Astrocyte (in vitro differentiated cells and primary cell): ENCODE measurements around the gene ZNF407.

Experiments
- EZH2 ChIP-seq: IDR thresholded peaks from 2 replicates; pipeline ENCODE4 v1.6.1; 2012; ENCODE audit warnings: mild to moderate bottlenecking, low read length, inconsistent platforms; ENCODE audit not compliant: insufficient read depth
- TF ChIP-seq, protein P1 (sequence below): IDR thresholded peaks from 2 replicates; pipeline ENCODE4 v1.5.1; 2011; ENCODE audit warnings: low read depth, mild to moderate bottlenecking, inconsistent platforms, low read length, moderate library complexity; ENCODE audit not compliant: insufficient read depth

DNA sequence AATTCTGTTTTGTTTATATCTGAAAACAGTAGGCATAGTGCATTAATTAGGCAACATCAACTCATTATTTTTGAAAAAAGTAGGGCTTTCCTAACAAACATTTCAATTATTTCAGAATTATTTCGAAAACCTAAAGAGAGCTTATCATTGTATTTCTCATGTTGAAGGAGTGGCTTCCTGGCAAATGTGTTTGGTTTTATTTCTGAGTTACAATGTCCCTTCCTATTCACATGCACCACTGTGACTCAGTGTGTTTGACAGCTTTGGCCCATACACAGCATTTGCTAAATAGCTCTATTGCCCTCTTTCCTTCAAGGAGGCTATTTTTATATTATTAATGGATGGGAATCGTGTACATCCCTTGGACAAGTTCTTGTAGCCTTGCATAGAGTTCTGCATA lies 405.4 kb downstream of the ZNF407 start:
- TF ChIP-seq, protein P1, sequence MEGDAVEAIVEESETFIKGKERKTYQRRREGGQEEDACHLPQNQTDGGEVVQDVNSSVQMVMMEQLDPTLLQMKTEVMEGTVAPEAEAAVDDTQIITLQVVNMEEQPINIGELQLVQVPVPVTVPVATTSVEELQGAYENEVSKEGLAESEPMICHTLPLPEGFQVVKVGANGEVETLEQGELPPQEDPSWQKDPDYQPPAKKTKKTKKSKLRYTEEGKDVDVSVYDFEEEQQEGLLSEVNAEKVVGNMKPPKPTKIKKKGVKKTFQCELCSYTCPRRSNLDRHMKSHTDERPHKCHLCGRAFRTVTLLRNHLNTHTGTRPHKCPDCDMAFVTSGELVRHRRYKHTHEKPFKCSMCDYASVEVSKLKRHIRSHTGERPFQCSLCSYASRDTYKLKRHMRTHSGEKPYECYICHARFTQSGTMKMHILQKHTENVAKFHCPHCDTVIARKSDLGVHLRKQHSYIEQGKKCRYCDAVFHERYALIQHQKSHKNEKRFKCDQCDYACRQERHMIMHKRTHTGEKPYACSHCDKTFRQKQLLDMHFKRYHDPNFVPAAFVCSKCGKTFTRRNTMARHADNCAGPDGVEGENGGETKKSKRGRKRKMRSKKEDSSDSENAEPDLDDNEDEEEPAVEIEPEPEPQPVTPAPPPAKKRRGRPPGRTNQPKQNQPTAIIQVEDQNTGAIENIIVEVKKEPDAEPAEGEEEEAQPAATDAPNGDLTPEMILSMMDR = no peak
- TF ChIP-seq EZH2 = no peak
